ENCODE results near the gene TMEM86B.

- TF ChIP-seq, protein P1, sequence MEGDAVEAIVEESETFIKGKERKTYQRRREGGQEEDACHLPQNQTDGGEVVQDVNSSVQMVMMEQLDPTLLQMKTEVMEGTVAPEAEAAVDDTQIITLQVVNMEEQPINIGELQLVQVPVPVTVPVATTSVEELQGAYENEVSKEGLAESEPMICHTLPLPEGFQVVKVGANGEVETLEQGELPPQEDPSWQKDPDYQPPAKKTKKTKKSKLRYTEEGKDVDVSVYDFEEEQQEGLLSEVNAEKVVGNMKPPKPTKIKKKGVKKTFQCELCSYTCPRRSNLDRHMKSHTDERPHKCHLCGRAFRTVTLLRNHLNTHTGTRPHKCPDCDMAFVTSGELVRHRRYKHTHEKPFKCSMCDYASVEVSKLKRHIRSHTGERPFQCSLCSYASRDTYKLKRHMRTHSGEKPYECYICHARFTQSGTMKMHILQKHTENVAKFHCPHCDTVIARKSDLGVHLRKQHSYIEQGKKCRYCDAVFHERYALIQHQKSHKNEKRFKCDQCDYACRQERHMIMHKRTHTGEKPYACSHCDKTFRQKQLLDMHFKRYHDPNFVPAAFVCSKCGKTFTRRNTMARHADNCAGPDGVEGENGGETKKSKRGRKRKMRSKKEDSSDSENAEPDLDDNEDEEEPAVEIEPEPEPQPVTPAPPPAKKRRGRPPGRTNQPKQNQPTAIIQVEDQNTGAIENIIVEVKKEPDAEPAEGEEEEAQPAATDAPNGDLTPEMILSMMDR (IDR thresholded peaks at IDR 0.05), result no peak
- no peak for TF ChIP-seq POLR2A (IDR thresholded peaks at IDR 0.05)
Observed at GRCh38 chr19:55232286-55232602, 3.7 kb upstream of the TMEM86B start.
